ENCODE results near the gene LAT. TPM values are rescaled to one million over a fixed set of nuclear protein-coding genes. Genes with fewer than 3 reads are reported as not detected.
A peak's percentile ranks its signal among the peaks of the same experiment; 100 is the strongest.

The LAT gene
- total and polyA plus RNA-seq, 2 donors (not counting 3 experiments of a cell fraction or from before 2014, with no cell fraction given): 4.5 to 5.9 TPM

- Histone ChIP-seq H3K36me3 (ENCODE audit: control insufficient read depth in 2 of 2, extremely low read depth in 1 of 2, insufficient read depth in 2 of 2, low read length in 2 of 2) (peaks cover 5 to 31% of the 10 kb centered on the region in 2 experiments), H3K27me3 (ENCODE audit: control insufficient read depth in 2 of 2, insufficient read depth in 2 of 2, low read length in 2 of 2) (no peaks in the 10 kb centered on the region), H3K4me1 (ENCODE audit: control insufficient read depth, extremely low read depth, insufficient read depth, low read length) (no peaks in the 10 kb centered on the region), H3K4me2 (ENCODE audit: insufficient read depth, low read length) (no peak overlapping the region), H3K9me3 (replicated peaks; ENCODE audit: control insufficient read depth, insufficient read depth, low read length) (no peaks in the 10 kb centered on the region), H4K20me1 (replicated peaks; ENCODE audit: control insufficient read depth, extremely low read depth, insufficient read depth, low read length) (no peaks in the 10 kb centered on the region), H3K4me3 (replicated peaks in 1 of 3; ENCODE audit: insufficient read depth in 1 of 3, low read depth in 1 of 3, low read length in 3 of 3) (no peak overlapping the region), H3K79me2 (ENCODE audit: control insufficient read depth, insufficient read depth, low read length) (no peaks in the 10 kb centered on the region), H3K9ac (replicated peaks; ENCODE audit: extremely low read depth, insufficient read depth, low read length) (no peak overlapping the region), H3K9me1 (replicated peaks; ENCODE audit: control insufficient read depth, extremely low read depth, insufficient read depth, low read length) (no peaks in the 10 kb centered on the region), H3K27ac (ENCODE audit: insufficient read depth, low read depth, low read length) (no peak overlapping the region), H2AFZ (ENCODE audit: low read depth, low read length) (no peak overlapping the region)
- TF ChIP-seq GATA2 (IDR thresholded peaks at IDR 0.05; ENCODE audit: insufficient read depth, insufficient read length, low read depth, low read length): no peak
- no peak for TF ChIP-seq POLR2AphosphoS5 (IDR thresholded peaks at IDR 0.05; ENCODE audit: insufficient read depth, low read depth, low read length)
- no peak for TF ChIP-seq JUN (IDR thresholded peaks at IDR 0.05; ENCODE audit: borderline replicate concordance, insufficient read depth, insufficient read length, low read depth)
- TF ChIP-seq FOS (IDR thresholded peaks at IDR 0.05; ENCODE audit: borderline replicate concordance, insufficient read depth, low read length): no peak
- no peak for TF ChIP-seq CTCF (IDR thresholded peaks at IDR 0.05; ENCODE audit: extremely low read depth in 1 of 2, insufficient read depth in 1 of 2, low read depth in 1 of 2, low read length in 2 of 2)
- no peak for TF ChIP-seq MAX (IDR thresholded peaks at IDR 0.05; ENCODE audit: insufficient read depth, insufficient read length)
- DNase-seq (ENCODE audit: low read depth, low spot score) (no peak), FAIRE-seq (no peak)
- TSS peak; percentile 44 for BruUV-seq (replicated peaks)
- POLR2A ChIA-PET: interaction anchor here (1.4 kb wide), 1 partner anchor 10 kb away, joined by 3 read pairs; no protein-coding TSS in a partner anchor
- dilution Hi-C loops (cut with MboI; ENCODE audit: extremely low pct_ligation_motif_present, low sequenced_read_pairs): no loop called here
- CTCF ChIA-PET: interaction anchor here (1.0 to 1.4 kb wide), 2 partner anchors 10 to 34 kb away, joined by 4 to 8 read pairs; no protein-coding TSS in a partner anchor
- intact Hi-C loops (cut with micrococcal nuclease): no loop called here
These were observed 761 bp upstream of the LAT start for GRCh38 chr16:28984091-28984490.
